ENCODE measurements around the gene RFX3.

RFX3 gene

GRCh38 chr9:3433066-3433465 is 92.7 kb downstream of the RFX3 start:
- DNase-seq (ENCODE audit: low spot score) = no peak

GRCh38 chr9:3431890-3432289 is 93.9 kb downstream of the RFX3 start:
- no peak for DNase-seq (ENCODE audit: low spot score)

- no peak for DNase-seq (ENCODE audit: low spot score)
These were observed 105.9 kb downstream of the RFX3 start for GRCh38 chr9:3419893-3420292.

GRCh38 chr9:3415906-3416305 is 109.9 kb downstream of the RFX3 start:
- no peak for DNase-seq (ENCODE audit: low spot score)

- no peak for DNase-seq (ENCODE audit: low spot score)
These were observed 111.8 kb downstream of the RFX3 start for GRCh38 chr9:3413984-3414383.

- no peak for DNase-seq (ENCODE audit: low spot score)
These were observed 115.3 kb downstream of the RFX3 start for GRCh38 chr9:3410461-3410860.

GRCh38 chr9:3409453-3409852 is 116.3 kb downstream of the RFX3 start:
- no peak for DNase-seq (ENCODE audit: low spot score)

- no peak for DNase-seq (ENCODE audit: low spot score)
These were observed 122.5 kb downstream of the RFX3 start for GRCh38 chr9:3403315-3403714.

- peak; percentile 24 for DNase-seq (ENCODE audit: low spot score)
These were observed 124.4 kb downstream of the RFX3 start for GRCh38 chr9:3401221-3401954.

- DNase-seq (ENCODE audit: low spot score) = no peak
These were observed 127.6 kb downstream of the RFX3 start for GRCh38 chr9:3398232-3398648.

GRCh38 chr9:3397766-3398165 is 128.0 kb downstream of the RFX3 start:
- no peak for DNase-seq (ENCODE audit: low spot score)

- no peak for DNase-seq (ENCODE audit: low spot score)
These were observed 134.4 kb downstream of the RFX3 start for GRCh38 chr9:3391414-3391813.

GRCh38 chr9:3386753-3387152 is 139.0 kb downstream of the RFX3 start:
- DNase-seq (ENCODE audit: low spot score) = no peak

- DNase-seq (ENCODE audit: low spot score) = no peak
These were observed 139.9 kb downstream of the RFX3 start for GRCh38 chr9:3385871-3386270.

GRCh38 chr9:3371842-3372241 is 154.0 kb downstream of the RFX3 start:
- no peak for DNase-seq (ENCODE audit: low spot score)

- DNase-seq (ENCODE audit: low spot score) = no peak
These were observed 155.1 kb downstream of the RFX3 start for GRCh38 chr9:3370715-3371114.

GRCh38 chr9:3367185-3367584 is 158.6 kb downstream of the RFX3 start:
- no peak for DNase-seq (ENCODE audit: low spot score)

- DNase-seq (ENCODE audit: low spot score) = no peak
These were observed 164.0 kb downstream of the RFX3 start for GRCh38 chr9:3361689-3362392.

- DNase-seq (ENCODE audit: low spot score) = no peak
These were observed 164.7 kb downstream of the RFX3 start for GRCh38 chr9:3361116-3361515.

GRCh38 chr9:3360245-3360644 is 165.6 kb downstream of the RFX3 start:
- DNase-seq (ENCODE audit: low spot score) = no peak

- no peak for DNase-seq (ENCODE audit: low spot score)
These were observed 166.0 kb downstream of the RFX3 start for GRCh38 chr9:3359778-3360177.

- DNase-seq (ENCODE audit: low spot score) = no peak
These were observed 166.6 kb downstream of the RFX3 start for GRCh38 chr9:3359048-3359692.

- no peak for DNase-seq (ENCODE audit: low spot score)
These were observed 177.6 kb downstream of the RFX3 start for GRCh38 chr9:3348169-3348568.

Data from LoVo (cell line).